Neural cell (in vitro differentiated cells): ENCODE results near the gene TMPRSS2.

Source experiments
- EZH2 ChIP-seq: fragments of 200-600, 300-800 bp; shearing (Covaris generic), sonication (generic); IDR thresholded peaks from 2 replicates; pipeline ENCODE4 v1.6.1; 2014; ENCODE audit warnings: antibody characterized with exemption, low read length, borderline replicate concordance, mild to moderate bottlenecking; ENCODE audit not compliant: insufficient read depth, poor library complexity, severe bottlenecking
- POLR2AphosphoS5 ChIP-seq: IDR thresholded peaks from 2 replicates; pipeline ENCODE4 v1.6.1; 2012

DNA sequence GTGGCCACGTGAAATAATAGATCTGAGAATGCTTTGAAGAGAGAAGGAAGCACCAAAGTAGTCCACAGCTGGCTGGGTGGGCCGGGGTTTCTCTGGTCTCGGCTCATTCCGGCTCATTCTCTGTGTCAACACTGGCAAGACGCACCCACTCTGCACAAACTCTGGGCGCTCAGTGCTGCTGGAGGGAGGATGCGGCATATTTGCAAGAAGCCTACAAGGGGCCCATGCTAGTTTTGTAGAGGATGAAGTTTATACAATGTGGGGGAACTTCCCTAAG lies 28.8 kb upstream of the TMPRSS2 start:
- TF ChIP-seq EZH2, result no peak
- no peak for TF ChIP-seq POLR2AphosphoS5
